Activated T-cell treated with anti-CD3 and anti-CD28 coated beads for 48 hours (primary cell): Measurements from ENCODE around the gene PTEN.

Experiments
- DNase-seq: peaks from one replicate; pipeline ENCODE4 v3.0.0-alpha.2; 2020; ENCODE audit warnings: low read depth

The PTEN gene

DNA sequence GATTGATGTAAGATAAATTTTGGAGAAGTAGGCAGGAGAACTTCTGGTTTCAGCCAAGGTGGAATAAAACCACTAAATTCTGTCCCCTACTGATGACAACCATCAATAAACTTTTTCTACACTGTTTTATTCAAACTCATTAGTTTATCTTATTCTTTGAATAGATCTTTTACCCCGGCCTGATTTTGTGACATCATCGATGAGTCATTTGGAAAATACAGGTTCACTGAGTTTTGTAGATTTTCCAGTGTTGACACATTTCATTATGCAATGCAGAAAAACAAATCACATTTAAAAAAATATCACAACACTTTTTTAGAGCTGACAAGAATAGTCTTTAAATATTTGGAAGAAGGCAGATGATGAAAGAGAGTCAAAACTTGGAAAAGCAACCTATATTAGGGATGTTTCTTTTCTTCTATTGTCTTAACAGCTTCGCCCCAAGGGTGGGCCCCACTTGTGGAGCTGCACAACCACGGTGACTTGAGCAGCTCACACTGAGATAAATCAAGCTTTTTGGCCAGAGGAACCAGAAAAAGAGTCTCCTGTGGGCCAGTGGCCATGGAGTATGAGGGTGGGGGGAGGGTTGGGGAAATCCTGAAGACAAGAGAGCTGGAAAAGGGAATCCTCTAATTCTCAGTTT, 112.8 kb downstream of the PTEN start:
- DNase-seq: no peak

DNA sequence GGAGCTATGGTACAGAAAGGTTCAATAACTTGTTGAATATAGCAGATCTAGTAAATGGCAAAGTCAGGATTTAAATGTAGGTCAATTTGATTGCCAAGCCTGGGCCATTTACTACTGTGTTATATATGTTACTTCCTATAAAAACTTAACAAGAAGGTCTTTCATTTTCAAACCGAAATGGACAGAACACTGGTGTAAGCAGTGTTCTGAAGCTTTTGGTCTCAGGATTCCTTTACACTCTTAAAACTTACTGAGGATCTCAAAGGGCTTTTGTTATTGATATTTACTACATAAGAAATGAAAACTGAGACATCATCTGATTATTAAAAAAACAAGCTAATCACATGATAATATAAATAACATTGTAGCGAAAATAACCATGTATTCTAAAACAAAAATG, 114.7 kb downstream of the PTEN start:
- no peak for DNase-seq

DNA sequence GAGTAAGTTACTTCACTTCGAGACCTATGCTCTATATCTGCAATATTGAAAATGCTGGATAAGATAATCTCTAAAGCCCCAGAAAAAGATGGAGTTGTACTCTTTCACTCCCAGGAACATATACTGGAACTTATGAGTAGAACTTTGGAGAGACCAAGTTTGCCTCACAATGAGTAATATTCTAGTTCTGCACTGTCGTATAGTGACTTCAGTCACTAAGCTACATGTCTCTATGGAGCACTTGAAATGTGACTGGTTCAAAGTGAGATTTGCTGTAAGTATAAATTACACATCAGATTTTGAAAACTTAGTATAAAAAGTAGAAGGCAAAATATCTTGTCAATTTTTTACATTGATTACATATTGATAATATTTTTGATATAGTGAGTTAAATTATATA, 116.4 kb downstream of the PTEN start:
- no peak for DNase-seq

DNA sequence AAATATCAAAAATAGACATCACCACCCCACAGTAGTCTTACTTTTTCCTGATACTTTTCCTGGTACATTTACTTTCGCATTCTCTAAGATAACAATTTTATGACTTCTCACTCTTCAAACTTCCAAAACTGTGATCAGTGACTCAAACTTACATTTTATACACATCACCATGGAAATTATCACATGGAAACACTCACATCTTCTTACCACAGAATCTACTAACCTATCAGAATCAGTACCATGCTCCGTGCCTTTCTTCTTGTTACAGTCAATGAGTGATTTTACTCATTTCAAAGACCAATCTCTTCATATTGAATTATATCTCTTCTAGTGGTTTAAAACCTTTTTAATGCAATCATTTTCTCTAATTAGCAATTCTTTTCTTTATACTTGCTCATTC, 120.3 kb downstream of the PTEN start:
- no peak for DNase-seq

DNA sequence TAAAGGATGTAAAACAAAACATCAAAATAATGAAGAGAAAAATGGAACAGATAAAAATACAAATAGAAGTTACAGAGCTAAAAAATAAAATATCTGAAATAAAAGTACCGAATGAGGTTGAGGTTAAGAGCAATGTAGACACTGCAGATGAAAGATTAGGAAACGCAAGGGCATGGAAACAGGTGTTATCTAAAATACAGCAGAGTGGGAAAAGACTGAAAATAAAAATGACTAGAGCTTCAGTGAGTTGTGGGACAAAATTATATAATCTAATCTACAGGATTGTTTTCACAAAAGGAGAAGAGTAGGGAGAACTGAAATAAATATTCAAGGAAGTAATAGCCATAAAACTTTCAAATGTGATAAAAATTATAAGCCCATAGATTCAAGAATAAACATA, 123.8 kb downstream of the PTEN start:
- DNase-seq: no peak

DNA sequence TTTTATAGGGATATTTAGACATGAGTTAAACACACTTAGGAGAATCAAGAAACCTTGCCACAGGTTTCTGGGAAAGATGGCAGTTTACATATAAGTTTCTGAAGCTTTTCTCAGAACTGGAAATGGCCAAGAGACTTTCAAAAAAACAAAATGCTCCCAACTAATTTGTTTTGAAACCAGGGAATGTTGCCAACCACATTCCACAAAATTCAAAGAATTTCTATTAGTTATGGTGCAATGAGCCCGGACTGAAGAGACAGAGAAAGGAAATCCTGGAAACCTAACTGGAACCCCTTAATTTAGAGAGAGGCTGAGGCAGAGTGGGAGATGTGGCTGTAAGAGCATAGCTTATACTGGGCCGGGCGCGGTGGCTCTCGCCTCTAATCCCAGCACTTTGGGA, 128.5 kb downstream of the PTEN start:
- no peak for DNase-seq

DNA sequence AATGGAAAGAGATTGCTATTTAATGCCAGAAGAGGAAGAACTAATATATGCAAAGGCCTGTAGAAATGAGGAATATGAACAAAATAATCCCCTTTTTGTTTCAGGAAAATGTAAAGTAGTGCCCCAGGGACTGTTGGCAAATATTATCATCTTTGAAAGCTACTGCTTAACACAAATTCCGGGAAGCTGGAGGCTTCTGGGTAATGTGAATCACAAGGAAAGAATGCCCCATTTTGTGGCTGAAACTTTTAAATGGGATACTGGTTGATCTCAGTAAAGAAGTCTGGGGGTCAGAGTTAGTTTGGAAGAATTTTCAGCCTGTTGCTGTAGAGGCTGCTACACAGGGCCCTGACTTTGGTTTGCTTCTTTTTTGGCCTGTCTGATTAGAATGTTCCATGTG, 141.0 kb downstream of the PTEN start:
- no peak for DNase-seq

DNA sequence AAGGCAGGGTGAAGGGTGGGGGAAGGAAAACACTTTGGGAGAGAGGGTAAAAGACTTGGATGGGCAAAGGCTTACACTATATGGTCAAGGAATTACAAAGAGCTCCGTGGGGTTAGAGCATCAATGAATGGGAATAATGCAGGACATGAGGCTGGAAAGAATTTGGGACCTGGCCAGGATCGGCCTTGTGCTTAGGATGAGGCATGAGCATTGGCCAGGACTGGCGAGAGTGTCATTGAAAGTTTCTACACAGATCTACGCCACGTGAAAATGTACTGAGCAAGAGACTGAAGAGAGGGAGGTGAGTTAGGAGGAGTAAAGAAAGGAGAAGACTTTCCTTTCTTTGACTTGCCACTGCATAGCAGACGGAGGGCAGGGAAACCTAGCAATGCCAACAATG, 142.8 kb downstream of the PTEN start:
- no peak for DNase-seq

DNA sequence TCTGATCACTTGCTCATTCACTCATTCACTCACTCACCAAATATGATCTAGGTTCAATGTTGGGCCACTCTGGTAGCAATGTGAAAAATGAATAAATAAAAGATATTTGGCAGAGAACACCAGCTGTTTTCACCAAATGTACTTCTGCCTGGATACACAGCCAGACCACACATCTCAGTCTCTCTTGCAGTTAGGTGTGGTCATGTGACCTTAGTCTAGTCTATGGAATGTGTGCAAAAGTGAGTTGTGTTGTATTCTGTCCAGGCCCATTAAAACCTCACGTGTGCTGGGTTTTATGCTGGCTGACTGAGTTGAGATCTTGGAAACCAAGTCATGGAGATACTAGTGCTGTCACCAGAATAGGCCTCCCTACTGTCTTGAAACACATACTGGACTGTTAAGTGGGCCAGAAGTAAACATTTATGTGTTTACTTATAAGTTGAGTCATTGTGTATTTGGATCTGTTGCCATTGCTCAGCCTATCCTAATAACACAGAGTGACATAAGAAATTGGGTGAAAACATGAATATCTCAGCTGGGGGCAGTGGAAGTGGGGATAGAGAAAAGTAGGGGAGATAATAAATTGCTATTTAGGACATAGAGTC, 145.5 kb downstream of the PTEN start:
- DNase-seq: no peak

DNA sequence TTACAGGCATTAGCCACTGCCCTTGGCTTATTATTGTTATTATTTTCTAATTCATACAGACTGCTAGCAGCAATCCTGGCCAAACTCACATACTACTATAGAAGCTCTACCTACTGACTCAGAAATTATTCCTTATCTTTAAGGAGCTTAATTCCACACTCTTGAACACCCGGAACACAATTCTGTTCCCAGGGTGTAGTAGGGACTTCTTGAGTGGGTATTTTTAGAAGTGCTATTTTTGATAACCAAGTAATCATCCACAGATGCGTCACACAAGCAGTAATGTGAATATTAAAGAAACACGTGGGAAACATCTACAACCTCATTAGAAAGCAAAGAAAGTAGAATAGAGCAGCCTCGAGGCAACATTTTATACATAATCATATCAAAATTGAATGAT, 149.2 kb downstream of the PTEN start:
- DNase-seq: no peak

DNA sequence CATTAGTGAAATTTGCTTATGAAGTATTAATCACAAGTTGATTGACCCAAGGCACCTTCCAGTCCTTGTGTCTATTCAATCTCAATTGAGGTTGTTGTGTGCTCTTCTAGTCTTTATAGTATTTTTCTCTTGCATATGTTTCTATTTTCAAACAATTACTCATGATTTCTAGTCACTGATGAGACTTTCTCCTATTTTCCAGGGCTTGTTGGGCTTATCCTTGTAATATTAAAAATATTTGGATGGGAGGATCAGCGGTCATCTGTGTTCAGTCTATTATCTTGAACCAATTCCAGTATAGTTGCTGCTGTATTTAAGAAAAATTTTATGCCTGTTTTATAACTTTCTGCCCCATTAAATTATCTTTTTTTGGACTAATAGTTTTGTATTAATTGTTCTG, 154.4 kb downstream of the PTEN start:
- DNase-seq: no peak

DNA sequence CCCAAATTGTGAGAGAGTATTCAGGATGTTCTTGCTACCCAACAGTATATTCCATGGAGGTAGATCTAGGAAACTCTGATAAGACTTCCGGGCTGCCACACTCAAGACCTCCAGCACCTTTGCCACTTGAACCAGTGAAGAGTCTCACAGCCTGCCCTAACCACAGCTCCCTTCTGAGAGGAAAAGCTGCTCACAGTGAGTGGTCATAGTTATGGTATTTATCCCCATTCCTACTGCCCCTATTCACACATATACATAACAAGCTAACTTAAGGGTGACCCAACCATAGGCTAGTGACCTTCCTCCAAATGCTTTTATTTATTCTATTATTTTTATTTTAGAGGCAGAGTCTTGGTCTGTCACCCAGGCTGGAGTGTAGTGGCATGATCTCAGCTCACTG, 156.3 kb downstream of the PTEN start:
- no peak for DNase-seq
